Breast epithelium (tissue), 4 donors: ENCODE data around the gene ABCC6. TPM values are rescaled to one million over a fixed set of nuclear protein-coding genes. Genes with fewer than 3 reads are reported as not detected.

ENCODE experiments used
- DNase-seq, 2 donors: peaks; one replicate each; pipeline ENCODE4 v3.0.0-alpha.2; 2019; ENCODE audit warnings: low spot score in 2 of 2
- H3K27ac ChIP-seq, 2 donors: fragments of 200-600 bp; sonication (generic) in 1 of 2; one replicate each; pipeline ENCODE4 v1.5.1; 2016 to 2019; ENCODE audit warnings: mild to moderate bottlenecking in 1 of 2
- H3K27me3 ChIP-seq, 2 donors: fragments of 200-600 bp; sonication (generic) in 1 of 2; one replicate each; pipeline versions ENCODE4 v1.5.1 to v1.6.0; 2017 to 2019; ENCODE audit warnings: control low read depth in 1 of 2, mild to moderate bottlenecking in 1 of 2
- H3K36me3 ChIP-seq: fragments of 200-600 bp; one replicate; pipeline ENCODE4 v1.5.1; 2019
- H3K4me1 ChIP-seq, 2 donors: fragments of 200-600 bp; sonication (generic); one replicate each; pipeline ENCODE4 v1.5.1; 2016 to 2019; ENCODE audit warnings: control low read depth in 1 of 2
- H3K4me3 ChIP-seq, 3 donors: fragments of 200-600 bp; sonication (generic); 1 replicate in 2 of 3; 2 replicates in 1 of 3; pipeline ENCODE4 v1.5.1; 2016 to 2019; ENCODE audit warnings: mild to moderate bottlenecking in 3 of 3, moderate library complexity in 2 of 3
- H3K9me3 ChIP-seq, 2 donors: fragments of 200-600 bp; sonication (generic) in 1 of 2; one replicate each; pipeline ENCODE4 v1.5.1; 2016 to 2019; ENCODE audit warnings: control low read depth in 1 of 2
- CTCF ChIP-seq, 3 donors: fragments of 450-650 bp; IDR thresholded peaks; one replicate each; pipeline ENCODE4 v1.5.1; 2016 to 2017; ENCODE audit warnings: antibody characterized with exemption in 3 of 3, mild to moderate bottlenecking in 3 of 3, moderate library complexity in 3 of 3
- POLR2A ChIP-seq: fragments of 450-650 bp; IDR thresholded peaks from one replicate; pipeline ENCODE4 v1.6.1; 2016; ENCODE audit warnings: antibody characterized with exemption, mild to moderate bottlenecking, moderate library complexity
- POLR2AphosphoS5 ChIP-seq, 3 donors: sonication (generic); formaldehyde crosslinking; IDR thresholded peaks; one replicate each; pipeline ENCODE4 v1.6.1; 2017; ENCODE audit warnings: antibody characterized with exemption in 3 of 3
- intact Hi-C: fragments of 100-400 bp; cut with DNase I; formaldehyde crosslinking; loops from one replicate; pipeline ENCODE4 v1.15.1; 2023; ENCODE audit warnings: low total_unique reads
- total RNA-seq, 3 donors: library from RNA; depleted of rRNA; stranded (reverse); fragments of >200 nt; gene quantifications; one replicate each; pipeline ENCODE4 v1.1.0, GENCODE V29; 2016

Gene ABCC6
- total RNA-seq, 3 donors from 2014 or later, result 3.6 to 4.2 (median 3.8) TPM

GRCh38 chr16:16175296-16175695 is 48.0 kb downstream of the ABCC6 start:
- intact Hi-C loops, result no loop called here
- H3K27ac ChIP-seq, result no peak overlapping the region
- no peaks in the 10 kb centered on the region for H3K36me3 ChIP-seq
- H3K4me3 ChIP-seq, result no peak overlapping the region
- H3K4me1 ChIP-seq, result no peaks in the 10 kb centered on the region
- no peaks in the 10 kb centered on the region for H3K9me3 ChIP-seq
- no peak for TF ChIP-seq CTCF (IDR thresholded peaks at IDR 0.05)
- no peak for TF ChIP-seq POLR2A
- TF ChIP-seq POLR2AphosphoS5 (IDR thresholded peaks at IDR 0.05), result no peak
- H3K27me3 ChIP-seq, result no peaks in the 10 kb centered on the region
- DNase-seq, result no peak

GRCh38 chr16:16172991-16173390 is 50.3 kb downstream of the ABCC6 start:
- no peak overlapping the region for H3K4me3 ChIP-seq
- TF ChIP-seq POLR2A (no peak), CTCF (IDR thresholded peaks at IDR 0.05) (no peak), POLR2AphosphoS5 (IDR thresholded peaks at IDR 0.05) (no peak)
- intact Hi-C loops, result no loop called here
- H3K27ac ChIP-seq, result no peak overlapping the region
- no peaks in the 10 kb centered on the region for H3K27me3 ChIP-seq
- no peaks in the 10 kb centered on the region for H3K4me1 ChIP-seq
- H3K36me3 ChIP-seq, result no peaks in the 10 kb centered on the region
- no peaks in the 10 kb centered on the region for H3K9me3 ChIP-seq
- DNase-seq, result no peak

GRCh38 chr16:16171332-16171919 is 51.9 kb downstream of the ABCC6 start:
- no peak overlapping the region for H3K4me3 ChIP-seq
- intact Hi-C loops, result no loop called here
- H3K36me3 ChIP-seq, result no peaks in the 10 kb centered on the region
- no peak for DNase-seq
- no peak overlapping the region for H3K27ac ChIP-seq
- H3K9me3 ChIP-seq, result no peaks in the 10 kb centered on the region
- no peak for TF ChIP-seq CTCF (IDR thresholded peaks at IDR 0.05)
- no peak for TF ChIP-seq POLR2AphosphoS5 (IDR thresholded peaks at IDR 0.05)
- no peak for TF ChIP-seq POLR2A
- H3K4me1 ChIP-seq, result no peaks in the 10 kb centered on the region
- no peaks in the 10 kb centered on the region for H3K27me3 ChIP-seq

GRCh38 chr16:16169615-16170014 is 53.7 kb downstream of the ABCC6 start:
- Histone ChIP-seq H3K9me3 (no peaks in the 10 kb centered on the region), H3K36me3 (no peaks in the 10 kb centered on the region), H3K27ac (no peak overlapping the region), H3K4me3 (no peak overlapping the region), H3K4me1 (no peaks in the 10 kb centered on the region), H3K27me3 (no peaks in the 10 kb centered on the region)
- intact Hi-C loops, result no loop called here
- TF ChIP-seq CTCF (IDR thresholded peaks at IDR 0.05) (no peak), POLR2AphosphoS5 (IDR thresholded peaks at IDR 0.05) (no peak)
- DNase-seq, result no peak

- Histone ChIP-seq H3K36me3 (no peaks in the 10 kb centered on the region), H3K27ac (no peak overlapping the region), H3K9me3 (no peaks in the 10 kb centered on the region), H3K4me3 (no peak overlapping the region), H3K27me3 (no peaks in the 10 kb centered on the region), H3K4me1 (no peaks in the 10 kb centered on the region)
- intact Hi-C loops, result no loop called here
- no peak for DNase-seq
- no peak for TF ChIP-seq POLR2A
- TF ChIP-seq POLR2AphosphoS5 (IDR thresholded peaks at IDR 0.05), result no peak
These were observed 54.9 kb downstream of the ABCC6 start for GRCh38 chr16:16168431-16168830.

- Histone ChIP-seq H3K27me3 (no peaks in the 10 kb centered on the region), H3K4me1 (no peaks in the 10 kb centered on the region), H3K9me3 (no peaks in the 10 kb centered on the region), H3K36me3 (no peaks in the 10 kb centered on the region), H3K4me3 (no peak overlapping the region), H3K27ac (no peak overlapping the region)
- intact Hi-C loops, result no loop called here
- TF ChIP-seq POLR2AphosphoS5 (IDR thresholded peaks at IDR 0.05) (no peak), POLR2A (no peak), CTCF (IDR thresholded peaks at IDR 0.05) (no peak)
- no peak for DNase-seq
These were observed 55.4 kb downstream of the ABCC6 start for GRCh38 chr16:16167927-16168326.
